A549 (cell line): ENCODE results near the gene FBXL4.

Experiments
- CEBPB ChIP-seq, 2 experiments: fragments of >200 bp in 1 of 2; sonication (Bioruptor Twin) in 1 of 2; formaldehyde crosslinking in 1 of 2; IDR thresholded peaks; 2 replicates each; pipeline ENCODE4 v1.6.1; 2012 to 2016
- CHD4 ChIP-seq: fragments of 200-600 bp; sonication (generic); IDR thresholded peaks from 2 replicates; pipeline ENCODE4 v1.6.1; 2016; ENCODE audit warnings: antibody characterized with exemption, mild to moderate bottlenecking, borderline replicate concordance
- MAX ChIP-seq: IDR thresholded peaks from 2 replicates; pipeline ENCODE4 v1.6.1; 2012
- MYC ChIP-seq: IDR thresholded peaks from 2 replicates; pipeline ENCODE4 v1.6.1; 2012; ENCODE audit warnings: mild to moderate bottlenecking, inconsistent platforms, low read length, improper control_type of control experiment, borderline replicate concordance
- NFE2L2 ChIP-seq: fragments of 150-350 bp; conservative IDR thresholded peaks from 2 replicates; pipeline ENCODE4 v1.6.1; 2014; ENCODE audit warnings: low read length
- NPAS2 ChIP-seq: fragments of 250-450 bp; sonication (Bioruptor Pico); IDR thresholded peaks from 2 replicates; pipeline ENCODE4 v1.8.0; 2022; ENCODE audit warnings: mild to moderate bottlenecking, moderate library complexity, borderline replicate concordance
- PBX3 ChIP-seq: IDR thresholded peaks from 2 replicates; pipeline ENCODE4 v1.6.1; 2012
- POLR2A ChIP-seq: IDR thresholded peaks from 2 replicates; pipeline ENCODE4 v1.6.1; 2012; ENCODE audit warnings: mild to moderate bottlenecking, low read length
- RCOR1 ChIP-seq: fragments of 150-350 bp; IDR thresholded peaks from 2 replicates; pipeline ENCODE4 v1.6.1; 2014; ENCODE audit warnings: antibody characterized with exemption, low read length, low read depth
- ZFP36 ChIP-seq: fragments of 450-650 bp; IDR thresholded peaks from 2 replicates; pipeline ENCODE4 v1.6.1; 2014; ENCODE audit warnings: borderline replicate concordance; ENCODE audit not compliant: partially characterized antibody
- TF ChIP-seq, protein P1 (sequence below): fragments of >200 bp; sonication (Bioruptor Twin); formaldehyde crosslinking; IDR thresholded peaks from 3 replicates; pipeline ENCODE4 v1.5.1; 2016
- TF ChIP-seq, protein P2 (sequence below): fragments of 200-600 bp; sonication (generic); IDR thresholded peaks from 2 replicates; pipeline ENCODE4 v1.6.1; 2016; ENCODE audit warnings: antibody characterized with exemption, mild to moderate bottlenecking, moderate library complexity

GRCh38 chr6:98828941-98829411, 118.8 kb downstream of the FBXL4 start:
- TF ChIP-seq, protein P1, sequence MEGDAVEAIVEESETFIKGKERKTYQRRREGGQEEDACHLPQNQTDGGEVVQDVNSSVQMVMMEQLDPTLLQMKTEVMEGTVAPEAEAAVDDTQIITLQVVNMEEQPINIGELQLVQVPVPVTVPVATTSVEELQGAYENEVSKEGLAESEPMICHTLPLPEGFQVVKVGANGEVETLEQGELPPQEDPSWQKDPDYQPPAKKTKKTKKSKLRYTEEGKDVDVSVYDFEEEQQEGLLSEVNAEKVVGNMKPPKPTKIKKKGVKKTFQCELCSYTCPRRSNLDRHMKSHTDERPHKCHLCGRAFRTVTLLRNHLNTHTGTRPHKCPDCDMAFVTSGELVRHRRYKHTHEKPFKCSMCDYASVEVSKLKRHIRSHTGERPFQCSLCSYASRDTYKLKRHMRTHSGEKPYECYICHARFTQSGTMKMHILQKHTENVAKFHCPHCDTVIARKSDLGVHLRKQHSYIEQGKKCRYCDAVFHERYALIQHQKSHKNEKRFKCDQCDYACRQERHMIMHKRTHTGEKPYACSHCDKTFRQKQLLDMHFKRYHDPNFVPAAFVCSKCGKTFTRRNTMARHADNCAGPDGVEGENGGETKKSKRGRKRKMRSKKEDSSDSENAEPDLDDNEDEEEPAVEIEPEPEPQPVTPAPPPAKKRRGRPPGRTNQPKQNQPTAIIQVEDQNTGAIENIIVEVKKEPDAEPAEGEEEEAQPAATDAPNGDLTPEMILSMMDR: no peak
- TF ChIP-seq NPAS2 (CRISPR knock-in tag) (no peak), MAX (no peak), CHD4 (no peak), ZFP36 (no peak), CEBPB (IDR thresholded peaks at IDR 0.05) (no peak), NFE2L2 (no peak), MYC (no peak), RCOR1 (no peak), PBX3 (no peak), POLR2A (no peak)
- TF ChIP-seq, protein P2, sequence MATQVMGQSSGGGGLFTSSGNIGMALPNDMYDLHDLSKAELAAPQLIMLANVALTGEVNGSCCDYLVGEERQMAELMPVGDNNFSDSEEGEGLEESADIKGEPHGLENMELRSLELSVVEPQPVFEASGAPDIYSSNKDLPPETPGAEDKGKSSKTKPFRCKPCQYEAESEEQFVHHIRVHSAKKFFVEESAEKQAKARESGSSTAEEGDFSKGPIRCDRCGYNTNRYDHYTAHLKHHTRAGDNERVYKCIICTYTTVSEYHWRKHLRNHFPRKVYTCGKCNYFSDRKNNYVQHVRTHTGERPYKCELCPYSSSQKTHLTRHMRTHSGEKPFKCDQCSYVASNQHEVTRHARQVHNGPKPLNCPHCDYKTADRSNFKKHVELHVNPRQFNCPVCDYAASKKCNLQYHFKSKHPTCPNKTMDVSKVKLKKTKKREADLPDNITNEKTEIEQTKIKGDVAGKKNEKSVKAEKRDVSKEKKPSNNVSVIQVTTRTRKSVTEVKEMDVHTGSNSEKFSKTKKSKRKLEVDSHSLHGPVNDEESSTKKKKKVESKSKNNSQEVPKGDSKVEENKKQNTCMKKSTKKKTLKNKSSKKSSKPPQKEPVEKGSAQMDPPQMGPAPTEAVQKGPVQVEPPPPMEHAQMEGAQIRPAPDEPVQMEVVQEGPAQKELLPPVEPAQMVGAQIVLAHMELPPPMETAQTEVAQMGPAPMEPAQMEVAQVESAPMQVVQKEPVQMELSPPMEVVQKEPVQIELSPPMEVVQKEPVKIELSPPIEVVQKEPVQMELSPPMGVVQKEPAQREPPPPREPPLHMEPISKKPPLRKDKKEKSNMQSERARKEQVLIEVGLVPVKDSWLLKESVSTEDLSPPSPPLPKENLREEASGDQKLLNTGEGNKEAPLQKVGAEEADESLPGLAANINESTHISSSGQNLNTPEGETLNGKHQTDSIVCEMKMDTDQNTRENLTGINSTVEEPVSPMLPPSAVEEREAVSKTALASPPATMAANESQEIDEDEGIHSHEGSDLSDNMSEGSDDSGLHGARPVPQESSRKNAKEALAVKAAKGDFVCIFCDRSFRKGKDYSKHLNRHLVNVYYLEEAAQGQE: no peak
